Activated CD4-positive, alpha-beta T cell treated with anti-CD3 and anti-CD28 coated beads, Interleukin-2, amount 10 ng/mL, durations not matched to agents 7 days and 5 days (primary cell): ENCODE results near the gene TADA1. TPM values are rescaled to one million over a fixed set of nuclear protein-coding genes. Genes with fewer than 3 reads are reported as not detected.

Experiments
- CTCF ChIA-PET: fragments of 350-600 bp; sonication (Branson Sonifier 250); formaldehyde crosslinking; loops from one replicate; lab custom pipeline; 2021; ENCODE audit warnings: antibody characterized with exemption; lab: Charles Lee
- POLR2A ChIA-PET: fragments of 350-600 bp; sonication (Branson Sonifier 250); formaldehyde crosslinking; loops from one replicate; lab custom pipeline; 2021; ENCODE audit warnings: antibody characterized with exemption; lab: Charles Lee
- DNase-seq: peaks from one replicate; pipeline ENCODE4 v3.0.0-alpha.2; 2020
- H3K27ac Mint-ChIP-seq: one replicate; pipeline ENCODE4 v1.8.0; 2021; ENCODE audit warnings: mild to moderate bottlenecking, moderate library complexity, mixed read lengths
- H3K27me3 Mint-ChIP-seq: one replicate; pipeline ENCODE4 v1.8.0; 2021; ENCODE audit warnings: mixed read lengths
- H3K36me3 Mint-ChIP-seq: one replicate; pipeline ENCODE4 v1.8.0; 2021; ENCODE audit warnings: low read depth, mixed read lengths
- H3K4me1 Mint-ChIP-seq: one replicate; pipeline ENCODE4 v1.8.0; 2021; ENCODE audit warnings: mixed read lengths
- H3K4me3 Mint-ChIP-seq: one replicate; pipeline ENCODE4 v1.8.0; 2021; ENCODE audit warnings: mild to moderate bottlenecking, moderate library complexity, mixed read lengths
- H3K9me3 Mint-ChIP-seq: one replicate; pipeline ENCODE4 v1.8.0; 2021; ENCODE audit warnings: mixed read lengths
- total RNA-seq, 2 experiments: library from RNA; stranded (reverse); gene quantifications; one replicate each; pipeline ENCODE4 v1.2.3, GENCODE V29; 2021

Gene TADA1
- total RNA-seq, 2 experiments from 2014 or later = 17.0 to 18.8 TPM

GRCh38 chr1:166865926-166866325 lies 10.1 kb downstream of the TADA1 start:
- no peak for DNase-seq
- CTCF ChIA-PET = interaction anchor here (0.6 to 1.4 kb wide), 4 partner anchors 11 to 1804 kb away, joined by 3 to 5 read pairs (median 4); no protein-coding TSS in a partner anchor
- Mint-ChIP-seq H3K4me3 (no peak overlapping the region), H3K27me3 (no peaks in the 10 kb centered on the region), H3K36me3 (peaks cover 52% of the 10 kb centered on the region), H3K27ac (no peak overlapping the region), H3K9me3 (no peaks in the 10 kb centered on the region), H3K4me1 (peaks cover 21% of the 10 kb centered on the region)
- POLR2A ChIA-PET = no interaction called here

GRCh38 chr1:166859597-166859996 lies 16.5 kb downstream of the TADA1 start:
- Mint-ChIP-seq H3K4me1 (peaks cover 1% of the 10 kb centered on the region), H3K4me3 (no peak overlapping the region), H3K27me3 (no peaks in the 10 kb centered on the region), H3K9me3 (no peaks in the 10 kb centered on the region), H3K36me3 (peaks cover 66% of the 10 kb centered on the region), H3K27ac (no peak overlapping the region)
- ChIA-PET POLR2A (no interaction called here), CTCF (interaction anchor here (1.1 kb wide), 1 partner anchor 11 kb away, joined by 3 read pairs; no protein-coding TSS in a partner anchor)
- no peak for DNase-seq

- ChIA-PET CTCF (no interaction called here), POLR2A (no interaction called here)
- Mint-ChIP-seq H3K27ac (no peak overlapping the region), H3K4me1 (peaks cover 1% of the 10 kb centered on the region), H3K4me3 (no peak overlapping the region), H3K27me3 (no peaks in the 10 kb centered on the region), H3K36me3 (peaks cover 69% of the 10 kb centered on the region), H3K9me3 (no peaks in the 10 kb centered on the region)
- no peak for DNase-seq
Observed at GRCh38 chr1:166858726-166859419, 17.2 kb downstream of the TADA1 start.

GRCh38 chr1:166857995-166858394 lies 18.1 kb downstream of the TADA1 start:
- no peak for DNase-seq
- Mint-ChIP-seq H3K27me3 (no peaks in the 10 kb centered on the region), H3K9me3 (no peaks in the 10 kb centered on the region), H3K4me1 (peaks cover 3% of the 10 kb centered on the region), H3K4me3 (no peak overlapping the region), H3K36me3 (peaks cover 71% of the 10 kb centered on the region), H3K27ac (no peak overlapping the region)
- ChIA-PET CTCF (no interaction called here), POLR2A (no interaction called here)

- H3K9me3 Mint-ChIP-seq = no peaks in the 10 kb centered on the region
- H3K4me1 Mint-ChIP-seq = peaks cover 5% of the 10 kb centered on the region
- no peak overlapping the region for H3K27ac Mint-ChIP-seq
- H3K4me3 Mint-ChIP-seq = no peak overlapping the region
- H3K27me3 Mint-ChIP-seq = no peaks in the 10 kb centered on the region
- peaks cover 70% of the 10 kb centered on the region for H3K36me3 Mint-ChIP-seq
- DNase-seq = no peak
- POLR2A ChIA-PET = no interaction called here
- CTCF ChIA-PET = interaction anchor here (1.0 kb wide), 1 partner anchor 10 kb away, joined by 3 read pairs; no protein-coding TSS in a partner anchor
Observed at GRCh38 chr1:166855558-166855957, 20.5 kb downstream of the TADA1 start.

GRCh38 chr1:166852918-166853317 lies 23.1 kb downstream of the TADA1 start:
- Mint-ChIP-seq H3K27me3 (no peaks in the 10 kb centered on the region), H3K4me1 (peaks cover 6% of the 10 kb centered on the region), H3K4me3 (no peak overlapping the region), H3K9me3 (no peaks in the 10 kb centered on the region), H3K36me3 (peaks cover 75% of the 10 kb centered on the region), H3K27ac (peak overlapping the region; percentile 46)
- ChIA-PET CTCF (interaction anchor here (1.0 to 1.7 kb wide), 2 partner anchors 10 to 12 kb away, joined by 3 to 4 read pairs; no protein-coding TSS in a partner anchor), POLR2A (no interaction called here)
- no peak for DNase-seq

- peaks cover 24% of the 10 kb centered on the region for H3K4me1 Mint-ChIP-seq
- CTCF ChIA-PET = interaction anchor here (1.3 kb wide), 1 partner anchor 11 kb away, joined by 3 read pairs; no protein-coding TSS in a partner anchor
- no peak overlapping the region for H3K27ac Mint-ChIP-seq
- peaks cover 79% of the 10 kb centered on the region for H3K36me3 Mint-ChIP-seq
- H3K27me3 Mint-ChIP-seq = no peaks in the 10 kb centered on the region
- POLR2A ChIA-PET = no interaction called here
- DNase-seq = no peak
- H3K9me3 Mint-ChIP-seq = no peaks in the 10 kb centered on the region
- H3K4me3 Mint-ChIP-seq = no peak overlapping the region
Observed at GRCh38 chr1:166849135-166849534, 26.9 kb downstream of the TADA1 start.

GRCh38 chr1:166848193-166848592 lies 27.9 kb downstream of the TADA1 start:
- ChIA-PET POLR2A (no interaction called here), CTCF (interaction anchor here (1.0 to 2.2 kb wide), 3 partner anchors 12 to 62 kb away, joined by 3 to 5 read pairs (median 3); no protein-coding TSS in a partner anchor)
- Mint-ChIP-seq H3K27me3 (no peaks in the 10 kb centered on the region), H3K4me3 (no peak overlapping the region), H3K9me3 (no peaks in the 10 kb centered on the region), H3K36me3 (peaks cover 78% of the 10 kb centered on the region), H3K27ac (no peak overlapping the region), H3K4me1 (peaks cover 31% of the 10 kb centered on the region)
- no peak for DNase-seq

GRCh38 chr1:166844791-166845190 lies 31.3 kb downstream of the TADA1 start:
- Mint-ChIP-seq H3K9me3 (no peaks in the 10 kb centered on the region), H3K27ac (no peak overlapping the region), H3K4me3 (no peak overlapping the region), H3K4me1 (peaks cover 48% of the 10 kb centered on the region), H3K36me3 (peaks cover 77% of the 10 kb centered on the region), H3K27me3 (no peaks in the 10 kb centered on the region)
- POLR2A ChIA-PET = no interaction called here
- DNase-seq = no peak
- CTCF ChIA-PET = interaction anchor here (0.7 to 1.0 kb wide), 2 partner anchors 31 to 214 kb away, joined by 3 read pairs; partner anchors contain the start of gene TADA1

GRCh38 chr1:166843769-166844596 lies 32.1 kb downstream of the TADA1 start:
- Mint-ChIP-seq H3K4me3 (no peak overlapping the region), H3K9me3 (no peaks in the 10 kb centered on the region), H3K27me3 (no peaks in the 10 kb centered on the region), H3K36me3 (peaks cover 70% of the 10 kb centered on the region), H3K4me1 (peaks cover 49% of the 10 kb centered on the region), H3K27ac (no peak overlapping the region)
- CTCF ChIA-PET = interaction anchor here (0.7 to 1.3 kb wide), 3 partner anchors 7 to 32 kb away, joined by 3 read pairs; partner anchors contain the start of gene TADA1
- DNase-seq = no peak
- POLR2A ChIA-PET = no interaction called here

GRCh38 chr1:166843322-166843721 lies 32.7 kb downstream of the TADA1 start:
- Mint-ChIP-seq H3K27me3 (no peaks in the 10 kb centered on the region), H3K36me3 (peaks cover 67% of the 10 kb centered on the region), H3K4me1 (peaks cover 56% of the 10 kb centered on the region), H3K9me3 (no peaks in the 10 kb centered on the region), H3K27ac (no peak overlapping the region), H3K4me3 (no peak overlapping the region)
- ChIA-PET CTCF (interaction anchor here (0.6 to 1.3 kb wide), 4 partner anchors 8 to 185 kb away, joined by 3 read pairs; no protein-coding TSS in a partner anchor), POLR2A (no interaction called here)
- DNase-seq = no peak

- Mint-ChIP-seq H3K36me3 (peaks cover 47% of the 10 kb centered on the region), H3K27me3 (no peaks in the 10 kb centered on the region), H3K9me3 (no peaks in the 10 kb centered on the region), H3K27ac (peak overlapping the region; percentile 85), H3K4me1 (peaks cover 55% of the 10 kb centered on the region), H3K4me3 (peak overlapping the region; percentile 81)
- ChIA-PET POLR2A (no interaction called here), CTCF (interaction anchor here (1.4 to 1.6 kb wide), 2 partner anchors 12 to 380 kb away, joined by 3 to 4 read pairs; no protein-coding TSS in a partner anchor)
- no peak for DNase-seq
Observed at GRCh38 chr1:166840309-166841274, 35.5 kb downstream of the TADA1 start.
